Measurements from ENCODE around the gene MOCS3. TPM values are rescaled to one million over a fixed set of nuclear protein-coding genes. Genes with fewer than 3 reads are reported as not detected.
"Not testable (repeated sequence)": the region's sequence is repeated elsewhere in the genome, so short reads cannot be mapped to it uniquely, and the experiment has no call there.

MOCS3 gene
- total RNA-seq, 4 donors from 2014 or later: 6.7 to 7.8 (median 7.6) TPM

DNA sequence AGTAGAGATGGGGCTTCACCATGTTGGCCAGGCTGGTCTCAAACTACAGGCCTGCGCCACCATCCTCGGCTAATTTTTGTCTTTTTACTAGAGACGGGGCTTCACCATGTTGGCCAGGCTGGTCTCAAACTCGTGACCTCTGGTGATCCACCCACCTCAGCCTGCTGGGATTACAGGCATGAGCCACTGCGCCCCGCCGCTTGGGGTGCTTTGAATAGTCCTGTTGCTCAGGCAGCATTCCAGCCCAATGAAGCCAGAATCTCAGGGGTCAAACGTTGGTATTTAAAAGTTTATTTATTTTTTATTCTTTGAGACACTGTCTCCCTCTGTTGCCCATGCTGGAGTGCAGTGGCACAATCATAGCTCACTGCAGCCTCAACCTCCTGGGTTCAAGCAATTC lies 11.3 kb downstream of the MOCS3 start:
- H3K4me3 ChIP-seq (replicated peaks in 1 of 3): no peak overlapping the region
- intact Hi-C loops (cut with DNase I): no loop called here
- WGBS, 2 donors: 86 to 90% methylated on average over 8 of the region's 8 CpGs
- TF ChIP-seq, protein P1, sequence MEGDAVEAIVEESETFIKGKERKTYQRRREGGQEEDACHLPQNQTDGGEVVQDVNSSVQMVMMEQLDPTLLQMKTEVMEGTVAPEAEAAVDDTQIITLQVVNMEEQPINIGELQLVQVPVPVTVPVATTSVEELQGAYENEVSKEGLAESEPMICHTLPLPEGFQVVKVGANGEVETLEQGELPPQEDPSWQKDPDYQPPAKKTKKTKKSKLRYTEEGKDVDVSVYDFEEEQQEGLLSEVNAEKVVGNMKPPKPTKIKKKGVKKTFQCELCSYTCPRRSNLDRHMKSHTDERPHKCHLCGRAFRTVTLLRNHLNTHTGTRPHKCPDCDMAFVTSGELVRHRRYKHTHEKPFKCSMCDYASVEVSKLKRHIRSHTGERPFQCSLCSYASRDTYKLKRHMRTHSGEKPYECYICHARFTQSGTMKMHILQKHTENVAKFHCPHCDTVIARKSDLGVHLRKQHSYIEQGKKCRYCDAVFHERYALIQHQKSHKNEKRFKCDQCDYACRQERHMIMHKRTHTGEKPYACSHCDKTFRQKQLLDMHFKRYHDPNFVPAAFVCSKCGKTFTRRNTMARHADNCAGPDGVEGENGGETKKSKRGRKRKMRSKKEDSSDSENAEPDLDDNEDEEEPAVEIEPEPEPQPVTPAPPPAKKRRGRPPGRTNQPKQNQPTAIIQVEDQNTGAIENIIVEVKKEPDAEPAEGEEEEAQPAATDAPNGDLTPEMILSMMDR (IDR thresholded peaks at IDR 0.05): no peak
- no peaks in the 10 kb centered on the region for H3K4me1 ChIP-seq
- no peaks in the 10 kb centered on the region for H3K9me3 ChIP-seq
- H3K27me3 ChIP-seq: no peaks in the 10 kb centered on the region
- H3K36me3 ChIP-seq: no peaks in the 10 kb centered on the region
- DNase-seq: no peak
- no peak overlapping the region for H3K27ac ChIP-seq

DNA sequence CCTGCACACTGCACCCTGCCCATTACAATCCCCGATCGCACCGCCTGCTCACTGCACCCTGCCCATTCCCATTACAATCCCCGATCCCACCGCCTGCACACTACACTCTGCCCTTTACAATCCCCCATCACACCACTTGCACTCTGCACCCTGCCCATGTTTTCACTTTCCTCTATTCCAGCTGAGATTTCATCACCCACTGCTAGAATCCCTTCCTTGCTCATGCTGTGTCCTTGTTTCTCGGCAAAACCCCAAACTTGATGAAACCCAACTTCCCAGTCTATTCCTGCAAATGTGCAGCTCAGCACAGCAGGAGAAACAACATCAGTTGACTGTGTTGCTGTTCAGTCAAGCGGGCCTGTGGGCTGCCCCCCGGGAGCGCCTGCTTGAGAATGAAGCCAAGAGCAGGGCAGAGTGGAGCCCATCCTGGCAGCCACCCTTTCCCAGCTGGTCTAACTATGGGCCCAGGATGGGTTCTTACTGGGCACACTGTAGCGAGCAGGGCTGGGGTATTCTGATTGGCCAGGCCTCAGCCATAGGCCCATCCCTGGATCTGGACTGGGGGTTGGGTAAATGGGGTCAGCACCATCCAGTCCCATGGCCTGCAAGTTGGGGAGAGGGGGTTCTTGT lies 17.2 kb downstream of the MOCS3 start:
- intact Hi-C loops (cut with DNase I): no loop called here
- Histone ChIP-seq H3K27me3 (no peaks in the 10 kb centered on the region), H3K9me3 (no peaks in the 10 kb centered on the region), H3K4me3 (replicated peaks in 1 of 3) (no peak overlapping the region), H3K36me3 (no peaks in the 10 kb centered on the region), H3K27ac (no peak overlapping the region), H3K4me1 (no peaks in the 10 kb centered on the region)
- TF ChIP-seq, protein P1 (IDR thresholded peaks at IDR 0.05): no peak
- no peak for TF ChIP-seq POLR2A (IDR thresholded peaks at IDR 0.05)
- WGBS, 2 donors: 76 to 83% methylated on average over 10 of the region's 10 CpGs
- no peak for DNase-seq

DNA sequence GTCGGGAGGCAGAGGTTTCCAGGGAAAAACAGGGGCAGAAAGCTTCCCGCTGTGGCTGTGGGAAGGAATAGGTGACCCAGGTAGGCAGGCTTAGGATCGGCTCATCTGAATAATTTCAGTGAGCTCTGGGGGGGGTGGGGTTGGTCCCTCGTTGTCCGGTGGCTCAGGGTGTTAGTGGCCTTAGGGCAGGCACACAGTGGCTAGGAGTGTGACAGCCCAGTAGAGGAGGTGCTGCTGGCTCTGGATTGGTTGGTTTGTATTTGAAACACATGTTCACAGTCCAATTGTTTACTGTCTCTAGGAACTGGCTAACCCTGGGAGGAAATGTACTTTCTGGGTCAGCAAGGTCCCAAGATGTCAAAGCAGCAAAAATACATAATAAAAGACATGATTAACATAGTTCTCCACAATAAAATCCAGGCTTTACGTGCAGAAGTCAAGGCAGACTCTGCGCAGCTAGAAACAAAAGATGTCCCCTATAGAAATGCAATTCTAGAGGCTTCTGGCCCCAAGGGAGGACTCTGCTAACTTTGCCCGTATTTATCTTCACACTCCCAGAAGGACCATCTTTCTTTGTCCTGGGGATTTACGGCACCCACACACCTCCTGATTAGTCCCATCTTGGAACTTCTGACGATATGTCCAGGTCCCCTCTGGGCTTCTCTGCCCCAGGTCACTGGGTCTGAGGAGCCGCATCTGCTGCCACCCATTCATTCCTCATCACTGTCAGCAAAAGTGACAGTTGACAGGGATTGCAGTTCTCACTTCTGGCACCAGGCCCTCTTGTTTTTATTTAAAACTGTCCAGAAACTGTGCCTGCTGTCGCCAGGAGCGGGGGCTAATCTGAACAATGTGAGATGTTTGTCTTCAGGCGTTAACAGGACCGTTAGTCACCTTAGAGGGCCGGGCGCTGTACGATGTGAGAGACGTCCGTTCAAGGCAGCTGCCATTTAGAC lies 18.7 kb downstream of the MOCS3 start:
- 64 to 66% methylated on average over 20 of the region's 20 CpGs for WGBS, 2 donors
- no peaks in the 10 kb centered on the region for H3K4me1 ChIP-seq
- H3K36me3 ChIP-seq: no peaks in the 10 kb centered on the region
- intact Hi-C loops (cut with DNase I): no loop called here
- no peak for DNase-seq
- no peaks in the 10 kb centered on the region for H3K9me3 ChIP-seq
- no peaks in the 10 kb centered on the region for H3K27me3 ChIP-seq
- H3K4me3 ChIP-seq (replicated peaks in 1 of 3): no peak overlapping the region
- TF ChIP-seq POLR2A (IDR thresholded peaks at IDR 0.05): no peak
- TF ChIP-seq, protein P1 (IDR thresholded peaks at IDR 0.05): no peak
- no peak overlapping the region for H3K27ac ChIP-seq

DNA sequence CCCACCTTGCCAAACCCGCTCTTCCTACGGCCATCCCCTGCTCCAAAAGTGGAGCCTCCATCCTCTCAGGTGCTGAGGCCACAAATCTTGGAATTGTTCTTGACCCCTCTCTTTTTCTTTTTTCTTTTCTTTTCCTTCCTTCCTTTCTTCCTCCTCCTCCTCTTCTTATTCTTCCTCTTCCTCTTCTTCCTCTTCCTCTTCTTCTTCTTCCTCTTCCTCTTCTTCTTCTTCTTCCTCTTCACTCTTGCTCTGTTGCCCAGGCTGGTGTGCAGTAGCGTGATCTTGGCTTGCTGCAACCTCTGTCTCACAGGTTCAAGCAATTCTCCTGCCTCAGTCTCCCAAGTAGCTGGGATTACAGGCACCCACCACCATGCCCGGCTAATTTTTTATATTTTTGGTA lies 19.9 kb downstream of the MOCS3 start:
- 88 to 91% methylated on average over 4 of the region's 4 CpGs for WGBS, 2 donors
- H3K4me1 ChIP-seq; H3K27me3 ChIP-seq; intact Hi-C loops (cut with DNase I); DNase-seq; H3K9me3 ChIP-seq; H3K36me3 ChIP-seq; H3K4me3 ChIP-seq (replicated peaks in 1 of 3); H3K27ac ChIP-seq: not testable (repeated sequence)

DNA sequence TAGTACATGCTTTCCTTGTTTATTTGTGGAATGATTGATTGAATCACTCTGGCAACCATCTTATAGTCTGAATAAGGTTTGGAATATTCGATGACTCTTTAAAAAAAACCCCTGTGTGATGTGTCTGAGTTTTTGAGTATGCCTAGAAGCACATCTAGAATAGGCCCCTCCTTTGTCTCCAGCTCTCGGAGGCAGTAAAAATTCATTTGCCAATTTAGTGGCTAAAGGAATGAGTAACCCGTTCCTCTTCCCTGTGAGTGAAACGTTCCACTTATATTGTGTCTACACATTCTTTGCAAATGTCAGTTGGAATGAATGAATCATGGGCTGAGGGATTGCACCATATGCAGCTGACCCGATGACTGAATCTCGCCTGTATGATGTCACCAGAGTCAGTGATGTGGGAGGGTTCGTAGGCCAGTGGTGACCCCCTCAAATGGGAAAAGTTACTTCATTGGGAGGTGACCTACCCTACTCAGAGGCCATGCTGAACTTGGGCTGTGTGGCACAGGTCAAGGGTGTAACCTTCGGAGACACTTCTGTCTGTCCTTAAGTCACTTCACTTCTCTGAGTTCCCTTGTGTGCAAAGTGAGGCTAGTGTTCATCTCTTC lies 21.6 kb downstream of the MOCS3 start:
- Histone ChIP-seq H3K4me1 (no peaks in the 10 kb centered on the region), H3K27ac (no peak overlapping the region), H3K9me3 (no peaks in the 10 kb centered on the region), H3K36me3 (no peaks in the 10 kb centered on the region), H3K4me3 (replicated peaks in 1 of 3) (no peak overlapping the region), H3K27me3 (no peaks in the 10 kb centered on the region)
- 59 to 79% methylated on average over 8 of the region's 8 CpGs for WGBS, 2 donors
- no peak for DNase-seq
- TF ChIP-seq POLR2A (IDR thresholded peaks at IDR 0.05): no peak
- TF ChIP-seq, protein P1 (IDR thresholded peaks at IDR 0.05): no peak
- intact Hi-C loops (cut with DNase I): no loop called here
